HG02623 (cell line): ENCODE results near the gene TNS3.

ENCODE experiments used
- ATAC-seq: cut with Tn5 transposase; IDR thresholded peaks from one replicate; pipeline ENCODE4 v1.9.1; 2021; ENCODE audit warnings: moderate library complexity; ENCODE audit not compliant: unreplicated experiment

The TNS3 gene

DNA sequence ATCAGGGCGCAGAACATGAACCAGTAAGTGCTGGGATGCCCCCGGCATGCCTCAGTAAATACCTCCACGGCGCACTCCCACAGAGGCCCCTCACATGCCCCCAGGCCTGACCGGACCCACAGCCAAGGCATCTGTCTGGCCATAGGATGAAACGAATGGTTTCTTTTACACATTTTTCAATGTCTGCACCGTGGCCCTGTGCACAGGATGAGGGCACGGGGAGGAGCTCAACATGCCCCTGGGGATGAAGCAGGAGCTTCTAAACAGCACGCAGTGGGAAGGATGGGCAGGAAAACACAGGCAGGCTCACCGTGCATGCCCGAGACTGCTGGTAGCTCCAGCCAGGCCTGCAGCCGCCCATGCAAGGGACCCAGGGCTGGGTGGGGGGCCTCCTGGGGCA, 283.3 kb downstream of the TNS3 start:
- no peak for ATAC-seq

DNA sequence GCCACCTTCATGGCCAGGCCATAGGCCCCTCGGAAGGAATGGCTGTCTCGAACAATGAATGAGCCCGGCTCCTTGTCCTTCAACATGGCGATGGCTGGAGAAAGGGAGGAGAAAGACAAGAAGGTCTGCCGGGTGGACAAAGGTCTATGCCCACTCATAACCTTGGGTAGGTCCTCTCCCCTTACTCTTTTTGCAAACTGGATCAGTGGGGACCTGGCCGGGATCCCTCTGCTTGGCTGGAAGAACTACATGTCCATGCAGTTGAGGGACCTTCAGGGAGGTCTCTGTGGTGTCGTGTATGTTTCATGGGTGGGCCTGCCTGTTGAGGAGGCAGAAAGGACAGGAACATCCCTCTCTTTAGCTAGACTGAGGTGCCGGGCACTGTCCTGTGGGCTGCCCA, 284.8 kb downstream of the TNS3 start:
- ATAC-seq, result no peak

DNA sequence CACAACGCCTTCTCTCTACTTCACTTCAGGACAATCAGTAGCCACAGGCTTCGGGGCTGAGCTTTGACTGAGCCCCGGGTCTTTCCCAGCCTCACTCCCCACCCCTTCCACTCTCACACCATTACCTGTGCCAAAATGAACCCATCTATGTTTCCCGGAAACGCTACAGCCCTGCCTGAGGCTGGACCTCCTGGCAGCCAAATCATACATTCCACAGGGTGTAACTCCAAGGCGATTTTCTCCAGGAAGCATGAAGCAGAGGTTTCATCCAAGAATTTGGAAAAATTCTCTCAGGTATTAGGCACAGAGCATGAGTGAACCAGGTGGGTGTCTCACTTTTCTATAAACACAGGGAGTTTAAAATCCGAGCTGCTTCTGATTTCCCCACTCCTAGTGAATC, 286.3 kb downstream of the TNS3 start:
- ATAC-seq, result no peak

DNA sequence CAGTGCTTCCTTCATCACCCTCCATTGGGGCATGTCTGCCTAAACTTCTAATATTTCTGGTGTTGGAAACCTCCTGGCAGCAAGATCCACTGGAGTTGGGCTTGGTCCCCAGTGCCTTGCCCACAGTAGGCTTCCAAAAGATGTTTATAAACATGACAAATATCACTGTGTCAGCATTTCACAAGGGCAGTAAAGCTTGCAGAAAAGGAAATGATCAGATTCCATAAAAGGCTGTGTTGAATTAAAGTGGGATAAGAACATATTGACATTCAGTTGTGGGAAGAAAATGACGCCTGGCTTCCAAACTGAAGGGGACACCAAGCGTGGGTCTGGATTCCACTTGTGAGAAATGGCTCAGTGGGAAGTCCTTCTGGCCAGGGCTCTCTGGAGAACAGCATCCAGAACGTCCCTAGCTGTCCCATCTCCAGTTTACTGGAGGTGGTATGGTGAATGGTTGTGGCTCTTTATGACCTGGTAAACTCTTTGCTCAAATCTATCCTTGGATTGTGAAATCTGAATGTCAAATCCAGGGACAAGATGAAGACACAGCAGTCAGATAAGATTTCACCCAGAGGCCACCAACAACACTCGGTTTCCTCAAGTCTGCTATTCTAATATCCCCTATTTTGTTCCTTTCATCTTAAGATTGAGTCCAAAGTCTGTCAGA, 287.2 kb downstream of the TNS3 start:
- ATAC-seq, result no peak

DNA sequence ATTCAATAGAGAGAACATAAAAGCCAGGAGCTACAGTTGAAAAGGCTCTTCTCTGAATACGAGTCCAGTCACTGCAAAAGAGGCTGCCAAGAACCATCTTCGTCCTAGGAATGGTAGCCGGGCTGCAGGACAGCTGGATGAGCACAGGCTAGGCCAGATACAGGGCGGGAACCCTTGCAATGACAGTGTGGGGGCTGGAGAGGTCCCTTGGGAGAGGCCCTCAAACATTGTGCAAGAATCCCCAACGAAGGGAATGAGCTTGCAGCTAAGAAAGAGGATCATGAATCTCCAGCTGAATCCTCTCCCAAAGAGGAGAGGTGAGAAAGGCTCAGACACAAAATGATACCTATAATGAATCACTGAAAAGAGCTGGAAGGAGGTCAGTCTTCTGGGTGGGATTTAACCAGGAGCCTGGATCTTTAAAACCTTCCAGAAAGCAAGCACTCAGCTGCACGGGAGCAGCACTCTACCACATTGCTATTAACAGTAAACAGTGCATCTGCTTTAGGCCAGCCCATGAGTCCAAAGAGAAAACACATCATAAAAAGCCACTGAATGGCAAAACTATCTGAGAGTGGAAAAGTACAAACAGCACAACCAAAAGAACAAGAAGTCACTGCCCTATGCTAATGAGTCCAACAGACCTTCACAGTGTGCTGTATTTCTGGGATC, 287.9 kb downstream of the TNS3 start:
- no peak for ATAC-seq

DNA sequence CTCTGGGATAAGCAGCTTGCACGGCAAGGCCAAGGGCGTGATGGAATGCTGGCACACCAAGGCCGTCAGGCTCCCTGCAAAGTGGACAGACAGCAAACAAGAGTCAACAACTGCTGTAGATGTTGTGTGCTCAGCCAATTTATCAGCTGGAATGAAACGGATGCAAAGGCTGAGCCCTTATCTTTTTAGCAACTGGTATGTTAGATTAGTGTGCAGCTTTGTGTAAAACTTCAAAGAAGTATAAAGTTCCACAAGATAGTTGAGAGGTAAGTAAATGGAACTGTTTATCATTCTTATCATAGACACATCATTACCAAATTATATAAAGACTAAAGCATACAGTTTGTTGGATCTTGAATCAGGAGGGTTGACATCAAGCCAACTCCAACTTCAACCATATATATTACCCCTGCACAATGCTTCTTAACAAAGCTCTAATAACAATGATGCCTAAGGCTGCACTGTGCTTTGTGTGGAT, 289.0 kb downstream of the TNS3 start:
- ATAC-seq, result no peak

DNA sequence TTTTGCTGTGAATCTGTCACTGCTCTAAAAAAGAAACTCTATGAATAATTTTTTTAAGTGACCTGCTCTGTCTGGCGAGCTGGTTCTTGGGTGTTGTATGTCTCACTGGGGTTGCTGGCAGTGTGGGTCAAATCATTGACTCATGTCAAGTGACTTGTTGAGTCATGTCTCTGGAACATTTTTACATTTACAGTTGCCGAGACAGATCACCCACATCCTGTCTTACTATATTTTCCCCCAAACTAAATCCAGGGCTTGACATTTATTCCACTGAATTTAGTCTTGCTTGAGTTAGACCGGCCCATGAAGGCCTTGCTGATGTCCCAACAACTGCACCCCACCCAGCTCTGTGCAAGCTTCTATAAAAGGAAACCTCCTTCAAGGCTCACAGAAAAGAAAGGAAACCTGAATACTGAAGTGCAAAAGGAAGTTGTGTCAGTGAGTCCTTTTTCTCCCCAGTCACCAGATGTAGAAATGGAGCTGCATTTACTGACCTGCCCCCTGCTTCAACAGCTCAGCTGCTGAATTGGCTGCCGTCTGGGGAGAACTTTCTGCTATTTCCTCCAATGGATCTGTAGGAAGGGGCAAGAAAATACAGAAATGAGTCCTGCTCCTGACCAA, 290.3 kb downstream of the TNS3 start:
- ATAC-seq, result peak; percentile 90

DNA sequence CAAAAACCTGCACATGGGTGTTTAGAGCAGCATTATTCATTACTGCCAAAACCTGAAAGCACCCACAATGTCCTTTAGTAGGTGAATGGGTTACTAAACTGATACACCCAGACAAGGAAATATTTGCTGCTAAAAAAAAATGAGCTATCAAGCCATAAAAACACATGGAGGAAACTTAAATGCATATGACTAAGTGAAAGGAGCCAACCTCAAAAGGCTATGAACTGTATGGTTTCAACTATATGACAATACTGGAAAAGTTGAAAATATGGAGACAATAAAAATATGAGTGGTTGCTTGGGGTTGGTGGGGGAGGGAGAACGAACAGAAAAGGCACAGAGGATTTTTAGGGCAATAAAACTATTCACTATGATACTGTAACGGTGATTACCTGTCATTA, 291.0 kb downstream of the TNS3 start:
- no peak for ATAC-seq

DNA sequence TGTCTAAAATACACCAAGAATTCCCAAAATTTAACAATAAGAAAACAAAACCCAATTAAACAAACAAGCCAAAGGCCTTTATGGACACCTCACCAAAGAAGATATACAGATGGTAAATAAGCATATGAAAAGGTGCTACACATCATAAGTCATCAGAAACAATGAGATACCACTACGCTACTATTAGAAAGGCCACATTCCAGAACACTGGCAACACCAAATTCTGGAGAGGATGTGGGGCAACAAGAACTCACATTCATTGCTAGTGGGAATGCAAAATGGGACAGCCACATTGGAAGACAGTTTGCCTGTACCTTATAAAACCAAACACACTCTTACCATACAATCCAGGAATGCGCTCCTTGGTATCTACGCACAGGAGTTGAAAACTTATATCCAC, 291.4 kb downstream of the TNS3 start:
- ATAC-seq, result no peak

DNA sequence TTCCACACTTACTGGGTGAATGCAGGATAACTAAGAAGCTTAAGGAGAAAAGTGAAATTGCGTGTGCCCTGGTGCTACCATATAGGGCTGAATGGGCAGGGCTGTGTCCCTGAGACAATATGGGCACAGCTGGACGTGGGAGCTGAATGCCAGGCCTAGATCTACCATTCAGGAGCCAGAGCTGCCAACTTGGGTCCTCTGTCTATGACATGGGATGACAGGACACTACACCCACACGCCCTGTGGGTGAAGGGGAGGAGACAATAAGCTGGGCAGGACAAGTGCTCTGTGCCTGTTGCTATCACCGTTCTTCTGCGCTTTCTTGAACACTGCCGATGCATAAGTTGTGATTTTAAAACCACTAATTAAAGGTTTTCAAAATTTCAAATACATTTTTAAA, 293.9 kb downstream of the TNS3 start:
- ATAC-seq, result no peak

DNA sequence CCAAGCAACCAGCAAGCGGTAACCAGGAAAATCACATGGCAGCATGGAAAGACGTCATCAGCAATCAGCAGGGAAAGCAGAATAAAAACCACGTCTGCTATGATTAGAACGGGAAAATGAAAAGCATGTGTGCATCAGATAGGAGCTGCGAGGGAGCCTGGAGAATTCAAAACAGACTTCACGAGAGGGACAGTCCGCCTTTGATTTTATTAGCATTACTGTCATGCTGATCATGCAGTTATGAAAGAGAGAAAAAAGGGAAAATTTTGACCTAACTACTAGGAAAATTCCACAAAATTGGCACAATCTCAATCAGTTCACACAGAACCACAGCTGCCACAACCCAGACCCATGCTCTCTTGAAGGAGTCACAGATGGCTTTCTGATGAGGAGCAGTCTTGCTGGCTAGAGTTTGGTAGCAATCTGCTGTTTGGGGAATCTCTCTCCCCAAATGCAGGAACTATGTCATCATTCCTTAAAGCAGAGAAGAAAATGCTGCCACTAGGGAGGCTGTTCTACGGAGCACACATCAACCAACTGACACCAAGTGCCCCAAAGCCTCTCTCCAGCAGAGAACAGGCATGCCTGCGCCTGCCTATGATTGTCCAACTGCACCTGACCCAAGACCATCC, 295.9 kb downstream of the TNS3 start:
- ATAC-seq, result no peak

DNA sequence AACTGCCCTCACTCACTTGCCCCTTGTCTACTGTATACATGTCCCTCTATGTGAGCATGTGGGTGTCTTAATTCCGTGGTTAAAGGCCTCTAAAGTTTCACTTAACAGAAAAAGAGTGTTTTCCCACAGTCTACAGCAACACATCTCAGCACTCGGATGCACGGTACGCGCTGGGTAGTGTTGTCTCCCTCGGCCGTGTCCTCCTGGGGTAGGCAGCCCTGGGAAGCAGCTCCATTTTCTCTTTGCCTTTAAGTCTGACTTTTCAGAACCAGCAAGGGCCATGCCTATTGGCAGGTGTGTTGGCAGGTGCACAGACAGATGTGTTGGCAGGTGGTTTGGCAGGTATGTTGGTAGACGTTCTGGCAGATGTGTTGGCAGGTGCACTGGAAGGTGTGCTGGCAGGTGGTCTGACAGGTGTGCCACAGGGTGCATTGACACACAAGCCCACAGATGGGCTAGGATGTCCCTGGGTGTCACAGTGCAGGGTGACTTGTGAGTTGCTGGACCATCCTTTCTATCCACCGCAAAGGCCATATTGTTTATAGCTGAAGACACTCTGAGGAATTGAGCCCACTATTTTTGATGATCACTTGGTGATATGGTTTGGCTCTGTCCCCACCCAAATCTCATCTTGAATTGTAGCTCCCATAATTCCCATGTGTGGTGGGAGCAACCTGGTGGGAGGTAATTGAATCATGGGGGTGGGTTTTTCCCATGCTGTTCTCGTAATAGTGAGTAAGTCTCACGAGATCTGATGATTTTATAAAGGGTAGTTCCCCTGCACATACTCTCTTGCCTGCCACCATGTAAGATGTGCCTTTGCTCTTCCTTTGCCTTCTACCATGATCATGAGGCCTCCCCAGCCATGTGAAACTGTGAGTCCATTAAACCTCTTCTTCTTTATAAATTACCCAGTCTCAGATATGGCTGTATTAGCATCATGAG, 296.9 kb downstream of the TNS3 start:
- ATAC-seq, result no peak

DNA sequence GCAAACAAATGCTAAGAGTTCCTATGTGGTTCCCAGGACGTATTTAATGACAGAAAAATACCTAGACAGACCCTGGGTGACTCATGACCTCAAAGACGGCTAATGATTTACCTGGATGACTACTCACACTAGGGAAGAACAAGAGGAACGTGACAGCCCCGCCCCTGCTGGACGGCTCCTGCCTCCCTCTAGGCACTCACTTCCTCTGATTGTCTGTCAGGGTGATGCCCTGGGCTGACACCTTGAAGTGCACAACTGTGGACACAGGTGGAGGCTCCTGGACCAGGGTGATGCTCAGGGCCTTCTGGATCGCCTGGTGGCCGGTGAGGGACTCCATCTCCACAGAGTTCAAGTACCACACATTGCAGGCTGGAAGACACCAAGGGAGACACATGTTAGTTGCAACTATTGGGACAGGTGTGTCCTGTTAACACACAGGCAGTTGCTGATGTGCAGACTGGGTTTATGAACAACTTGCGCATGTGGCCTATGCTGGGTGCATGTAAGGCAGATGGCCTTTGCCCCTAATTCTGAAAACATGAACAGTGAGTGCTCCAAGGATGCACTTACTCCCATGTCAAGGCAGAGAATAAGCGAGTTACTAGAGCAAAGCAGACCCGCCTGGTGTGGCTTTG, 298.3 kb downstream of the TNS3 start:
- ATAC-seq, result no peak

DNA sequence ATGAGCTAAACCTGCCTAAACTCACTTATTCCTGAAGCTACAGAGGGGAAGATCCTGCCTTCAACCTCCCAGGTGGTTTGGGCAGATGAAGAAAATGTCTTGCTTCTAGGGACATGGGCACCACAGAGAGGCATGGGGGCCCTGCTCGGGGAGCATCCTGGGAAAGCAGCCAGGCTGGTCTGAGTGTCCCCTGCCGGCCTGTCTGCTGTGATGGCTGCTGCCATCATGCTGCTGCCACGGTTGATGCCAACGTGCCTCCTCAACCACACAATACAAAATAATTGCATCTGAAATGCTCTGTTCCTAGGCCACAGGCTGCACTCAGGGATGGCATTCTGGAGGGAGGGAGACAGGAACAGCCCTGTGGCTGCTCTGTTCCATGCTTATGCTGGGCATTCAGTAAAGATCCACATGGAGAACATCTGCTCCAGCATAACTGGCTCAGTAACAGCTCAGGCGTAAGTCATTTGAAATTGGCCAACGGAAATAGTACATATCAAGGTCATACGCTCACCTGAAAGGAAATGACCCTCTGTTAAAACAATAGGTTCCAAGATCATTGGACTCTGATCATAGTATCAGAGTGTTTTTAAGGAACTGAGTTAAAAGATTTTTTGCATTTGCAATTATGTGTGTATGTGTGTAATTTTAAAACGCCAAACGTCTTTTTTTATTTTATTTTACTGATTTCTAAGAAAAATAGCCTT, 299.0 kb downstream of the TNS3 start:
- no peak for ATAC-seq

DNA sequence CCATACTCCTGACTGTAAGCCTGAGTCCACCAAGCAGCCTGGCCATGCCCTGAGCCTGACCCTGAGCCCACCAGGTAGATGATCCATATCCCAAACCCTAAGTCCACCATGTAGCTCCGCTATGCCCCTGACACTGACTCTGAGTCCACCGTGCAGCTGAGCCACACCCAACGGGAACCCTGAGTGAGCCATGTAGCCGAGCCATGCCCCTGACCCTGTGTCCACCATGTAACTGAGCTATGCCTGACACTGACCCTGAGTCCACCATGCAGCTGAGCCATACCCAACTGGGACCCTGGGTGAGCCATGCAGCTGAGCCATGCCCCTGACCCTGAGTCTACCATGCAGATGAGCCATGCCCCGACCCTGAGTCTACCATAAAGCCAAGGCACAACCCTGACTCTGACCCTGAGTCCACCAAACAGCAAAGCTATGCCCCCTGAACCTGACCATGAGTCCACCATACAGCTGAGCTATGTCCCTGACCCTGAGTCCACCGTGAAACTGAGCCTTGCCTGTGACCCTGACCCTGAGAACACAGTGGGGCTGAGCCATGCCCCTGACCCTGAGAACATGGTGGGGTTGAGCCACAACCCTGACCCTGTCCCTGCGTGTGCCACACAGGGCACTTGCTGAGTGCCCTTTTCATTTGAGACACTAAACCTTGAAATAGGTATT, 299.8 kb downstream of the TNS3 start:
- no peak for ATAC-seq

DNA sequence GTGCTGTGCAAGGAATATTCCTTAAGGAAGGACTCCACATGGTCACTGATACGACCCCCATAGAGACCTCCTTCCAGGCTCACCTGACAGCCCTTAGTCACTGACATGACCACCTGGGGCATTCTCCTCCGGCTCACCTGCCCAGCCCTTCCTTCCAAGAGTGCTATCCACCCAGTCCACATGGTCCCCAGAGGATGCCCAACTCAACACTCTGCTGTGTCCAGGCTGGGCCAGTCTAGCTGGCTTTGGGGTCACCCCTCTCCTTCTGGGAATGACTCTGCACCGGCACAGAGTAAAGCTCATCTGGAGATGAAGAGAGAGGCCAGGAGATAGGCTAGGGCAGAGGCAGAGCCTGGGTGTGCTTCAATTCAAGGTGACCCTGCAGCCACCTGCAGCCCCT, 300.8 kb downstream of the TNS3 start:
- no peak for ATAC-seq

DNA sequence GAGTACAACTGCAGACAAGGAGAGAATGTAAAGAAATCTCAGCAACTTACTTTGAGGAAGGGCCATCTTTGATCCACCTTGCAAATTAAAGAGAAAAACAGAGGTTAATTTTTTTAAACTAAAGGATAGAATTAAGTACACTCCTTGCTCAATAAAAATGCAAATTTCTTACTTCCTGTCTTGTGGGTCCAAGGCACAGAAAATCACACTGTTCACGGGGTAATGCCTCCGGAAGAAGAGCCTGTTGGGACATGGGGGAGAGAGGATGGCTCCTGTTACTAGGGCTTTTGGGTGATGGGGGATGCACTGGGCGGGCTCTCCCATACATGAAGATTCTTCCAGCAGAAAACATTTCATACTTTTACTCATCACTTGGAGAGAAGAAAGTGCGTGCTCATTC, 301.8 kb downstream of the TNS3 start:
- ATAC-seq, result no peak

DNA sequence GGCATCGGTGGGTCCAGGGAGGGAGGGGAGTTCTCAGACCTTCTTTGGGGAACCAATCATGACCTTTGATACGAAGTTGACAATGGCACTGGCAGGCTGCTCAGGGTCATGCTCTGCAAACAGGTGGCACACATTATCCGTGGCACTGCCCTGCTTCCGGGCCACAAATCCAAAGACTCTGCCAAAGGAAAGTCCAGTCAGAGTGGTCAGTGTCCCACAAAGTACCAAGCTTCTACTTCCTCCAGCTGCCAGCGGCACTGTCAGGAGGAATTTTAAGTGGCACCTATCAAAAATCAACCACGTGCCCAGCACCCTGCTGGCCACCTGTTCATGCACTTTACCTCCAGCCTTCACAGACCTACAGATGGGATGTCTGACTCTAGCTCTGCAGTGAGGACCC, 303.9 kb downstream of the TNS3 start:
- ATAC-seq, result no peak

DNA sequence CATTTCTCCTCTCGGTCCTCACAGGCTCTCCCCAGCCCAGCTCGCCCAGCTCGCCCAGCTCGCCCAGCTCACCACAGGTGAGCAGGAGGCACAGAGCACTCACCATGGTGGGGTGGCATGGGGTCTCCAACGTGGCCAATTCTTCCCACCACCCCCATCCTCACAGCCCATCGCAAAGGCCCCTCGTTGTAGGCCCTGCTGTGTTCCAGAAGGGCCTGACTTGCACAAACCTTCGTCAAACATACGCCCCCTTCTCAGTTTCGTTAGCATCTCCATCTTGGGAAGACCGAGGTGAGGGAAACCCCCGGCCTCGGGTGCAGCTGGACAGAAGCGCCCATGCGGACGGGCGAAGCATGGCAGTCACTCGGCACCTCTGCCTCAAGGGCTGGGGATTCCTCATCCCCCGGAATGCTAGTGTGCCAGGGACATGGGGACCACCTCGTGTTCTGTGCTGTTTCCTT, 304.6 kb downstream of the TNS3 start:
- ATAC-seq, result no peak
